Measurements from ENCODE around the gene CLSTN2.

- TF ChIP-seq CTCF (conservative IDR thresholded peaks at IDR 0.05) (no peak), EZH2 (IDR thresholded peaks at IDR 0.05; ENCODE audit: low read depth) (no peak)
Measured at GRCh38 chr3:140252812-140253656, 318.0 kb downstream of the CLSTN2 start.

All from PC-9 (cell line).